ENCODE data around the gene EYS.

The EYS gene

DNA sequence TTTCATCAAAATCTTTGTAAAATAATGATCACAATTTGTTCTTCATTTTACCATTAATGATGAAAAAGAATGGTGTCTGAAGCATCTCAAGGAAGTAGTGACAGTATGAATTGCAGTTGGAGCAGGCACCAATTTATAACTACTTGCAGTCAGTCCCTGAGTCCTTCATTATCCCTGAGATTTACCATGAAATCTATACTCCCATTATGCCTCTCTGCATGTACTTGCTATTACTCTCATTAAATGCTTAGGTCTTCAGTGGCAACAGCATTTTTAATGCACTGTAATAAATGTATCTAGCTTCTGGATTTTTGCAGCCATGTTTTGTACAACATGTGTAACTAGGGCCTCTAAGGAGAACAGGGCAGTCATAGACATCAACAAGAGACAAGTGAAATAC, 708.8 kb downstream of the EYS start:
- no peak for ATAC-seq
- TF ChIP-seq RARB (CRISPR knock-in tag; IDR thresholded peaks at IDR 0.05) (no peak), CSDC2 (CRISPR knock-in tag; IDR thresholded peaks at IDR 0.05) (no peak), OSR1 (CRISPR knock-in tag; IDR thresholded peaks at IDR 0.05) (no peak), ARNTL (CRISPR knock-in tag; IDR thresholded peaks at IDR 0.05; ENCODE audit: borderline replicate concordance, low read depth) (no peak), ZNF70 (CRISPR knock-in tag; IDR thresholded peaks at IDR 0.05) (no peak), ZFP3 (CRISPR knock-in tag; IDR thresholded peaks at IDR 0.05) (no peak), ZC3H10 (CRISPR knock-in tag; IDR thresholded peaks at IDR 0.05) (no peak), SNAI2 (CRISPR knock-in tag; IDR thresholded peaks at IDR 0.05) (no peak), TOX (CRISPR knock-in tag; IDR thresholded peaks at IDR 0.05; ENCODE audit: borderline replicate concordance) (no peak), ISL1 (CRISPR knock-in tag; IDR thresholded peaks at IDR 0.05) (no peak), ESRRG (CRISPR knock-in tag; IDR thresholded peaks at IDR 0.05) (no peak), BACH2 (CRISPR knock-in tag; IDR thresholded peaks at IDR 0.05; ENCODE audit: borderline replicate concordance) (no peak), ZNF8 (CRISPR knock-in tag; IDR thresholded peaks at IDR 0.05) (no peak), TCF4 (CRISPR knock-in tag; IDR thresholded peaks at IDR 0.05; ENCODE audit: borderline replicate concordance) (no peak)
- TF ChIP-seq, protein P1, sequence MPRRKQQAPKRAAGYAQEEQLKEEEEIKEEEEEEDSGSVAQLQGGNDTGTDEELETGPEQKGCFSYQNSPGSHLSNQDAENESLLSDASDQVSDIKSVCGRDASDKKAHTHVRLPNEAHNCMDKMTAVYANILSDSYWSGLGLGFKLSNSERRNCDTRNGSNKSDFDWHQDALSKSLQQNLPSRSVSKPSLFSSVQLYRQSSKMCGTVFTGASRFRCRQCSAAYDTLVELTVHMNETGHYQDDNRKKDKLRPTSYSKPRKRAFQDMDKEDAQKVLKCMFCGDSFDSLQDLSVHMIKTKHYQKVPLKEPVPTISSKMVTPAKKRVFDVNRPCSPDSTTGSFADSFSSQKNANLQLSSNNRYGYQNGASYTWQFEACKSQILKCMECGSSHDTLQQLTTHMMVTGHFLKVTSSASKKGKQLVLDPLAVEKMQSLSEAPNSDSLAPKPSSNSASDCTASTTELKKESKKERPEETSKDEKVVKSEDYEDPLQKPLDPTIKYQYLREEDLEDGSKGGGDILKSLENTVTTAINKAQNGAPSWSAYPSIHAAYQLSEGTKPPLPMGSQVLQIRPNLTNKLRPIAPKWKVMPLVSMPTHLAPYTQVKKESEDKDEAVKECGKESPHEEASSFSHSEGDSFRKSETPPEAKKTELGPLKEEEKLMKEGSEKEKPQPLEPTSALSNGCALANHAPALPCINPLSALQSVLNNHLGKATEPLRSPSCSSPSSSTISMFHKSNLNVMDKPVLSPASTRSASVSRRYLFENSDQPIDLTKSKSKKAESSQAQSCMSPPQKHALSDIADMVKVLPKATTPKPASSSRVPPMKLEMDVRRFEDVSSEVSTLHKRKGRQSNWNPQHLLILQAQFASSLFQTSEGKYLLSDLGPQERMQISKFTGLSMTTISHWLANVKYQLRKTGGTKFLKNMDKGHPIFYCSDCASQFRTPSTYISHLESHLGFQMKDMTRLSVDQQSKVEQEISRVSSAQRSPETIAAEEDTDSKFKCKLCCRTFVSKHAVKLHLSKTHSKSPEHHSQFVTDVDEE (CRISPR knock-in tag; IDR thresholded peaks at IDR 0.05), result no peak
- TF ChIP-seq, protein P2, sequence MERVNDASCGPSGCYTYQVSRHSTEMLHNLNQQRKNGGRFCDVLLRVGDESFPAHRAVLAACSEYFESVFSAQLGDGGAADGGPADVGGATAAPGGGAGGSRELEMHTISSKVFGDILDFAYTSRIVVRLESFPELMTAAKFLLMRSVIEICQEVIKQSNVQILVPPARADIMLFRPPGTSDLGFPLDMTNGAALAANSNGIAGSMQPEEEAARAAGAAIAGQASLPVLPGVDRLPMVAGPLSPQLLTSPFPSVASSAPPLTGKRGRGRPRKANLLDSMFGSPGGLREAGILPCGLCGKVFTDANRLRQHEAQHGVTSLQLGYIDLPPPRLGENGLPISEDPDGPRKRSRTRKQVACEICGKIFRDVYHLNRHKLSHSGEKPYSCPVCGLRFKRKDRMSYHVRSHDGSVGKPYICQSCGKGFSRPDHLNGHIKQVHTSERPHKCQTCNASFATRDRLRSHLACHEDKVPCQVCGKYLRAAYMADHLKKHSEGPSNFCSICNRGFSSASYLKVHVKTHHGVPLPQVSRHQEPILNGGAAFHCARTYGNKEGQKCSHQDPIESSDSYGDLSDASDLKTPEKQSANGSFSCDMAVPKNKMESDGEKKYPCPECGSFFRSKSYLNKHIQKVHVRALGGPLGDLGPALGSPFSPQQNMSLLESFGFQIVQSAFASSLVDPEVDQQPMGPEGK (CRISPR knock-in tag; IDR thresholded peaks at IDR 0.05; ENCODE audit: borderline replicate concordance), result no peak
- TF ChIP-seq, protein P3, sequence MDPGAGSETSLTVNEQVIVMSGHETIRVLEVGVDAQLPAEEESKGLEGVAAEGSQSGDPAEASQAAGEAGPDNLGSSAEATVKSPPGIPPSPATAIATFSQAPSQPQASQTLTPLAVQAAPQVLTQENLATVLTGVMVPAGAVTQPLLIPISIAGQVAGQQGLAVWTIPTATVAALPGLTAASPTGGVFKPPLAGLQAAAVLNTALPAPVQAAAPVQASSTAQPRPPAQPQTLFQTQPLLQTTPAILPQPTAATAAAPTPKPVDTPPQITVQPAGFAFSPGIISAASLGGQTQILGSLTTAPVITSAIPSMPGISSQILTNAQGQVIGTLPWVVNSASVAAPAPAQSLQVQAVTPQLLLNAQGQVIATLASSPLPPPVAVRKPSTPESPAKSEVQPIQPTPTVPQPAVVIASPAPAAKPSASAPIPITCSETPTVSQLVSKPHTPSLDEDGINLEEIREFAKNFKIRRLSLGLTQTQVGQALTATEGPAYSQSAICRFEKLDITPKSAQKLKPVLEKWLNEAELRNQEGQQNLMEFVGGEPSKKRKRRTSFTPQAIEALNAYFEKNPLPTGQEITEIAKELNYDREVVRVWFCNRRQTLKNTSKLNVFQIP (CRISPR knock-in tag; IDR thresholded peaks at IDR 0.05; ENCODE audit: borderline replicate concordance, low read depth), result no peak
- TF ChIP-seq, protein P4, sequence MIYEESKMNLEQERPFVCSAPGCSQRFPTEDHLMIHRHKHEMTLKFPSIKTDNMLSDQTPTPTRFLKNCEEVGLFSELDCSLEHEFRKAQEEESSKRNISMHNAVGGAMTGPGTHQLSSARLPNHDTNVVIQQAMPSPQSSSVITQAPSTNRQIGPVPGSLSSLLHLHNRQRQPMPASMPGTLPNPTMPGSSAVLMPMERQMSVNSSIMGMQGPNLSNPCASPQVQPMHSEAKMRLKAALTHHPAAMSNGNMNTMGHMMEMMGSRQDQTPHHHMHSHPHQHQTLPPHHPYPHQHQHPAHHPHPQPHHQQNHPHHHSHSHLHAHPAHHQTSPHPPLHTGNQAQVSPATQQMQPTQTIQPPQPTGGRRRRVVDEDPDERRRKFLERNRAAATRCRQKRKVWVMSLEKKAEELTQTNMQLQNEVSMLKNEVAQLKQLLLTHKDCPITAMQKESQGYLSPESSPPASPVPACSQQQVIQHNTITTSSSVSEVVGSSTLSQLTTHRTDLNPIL (CRISPR knock-in tag; IDR thresholded peaks at IDR 0.05; ENCODE audit: low read depth), result no peak

DNA sequence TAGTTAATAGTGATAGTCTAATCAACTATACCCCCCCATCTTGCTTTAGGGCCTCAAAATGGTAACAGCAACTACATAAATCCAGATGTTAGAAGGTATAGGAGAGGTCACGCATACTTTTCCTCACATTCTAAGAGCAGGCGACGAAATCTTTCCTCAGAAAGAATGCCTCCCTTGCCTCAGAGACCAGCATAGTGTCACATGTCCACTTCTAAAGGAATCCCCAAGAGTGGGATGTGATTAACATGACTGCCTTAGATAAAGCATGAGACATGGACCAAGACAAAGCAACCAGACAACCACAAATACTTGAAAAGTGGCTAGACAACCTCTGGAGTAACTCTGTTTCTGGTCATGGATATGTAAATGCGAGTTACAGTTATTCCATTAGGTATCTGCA, 710.7 kb downstream of the EYS start:
- TF ChIP-seq ZNF70 (CRISPR knock-in tag; IDR thresholded peaks at IDR 0.05), result no peak
- TF ChIP-seq, protein P5, sequence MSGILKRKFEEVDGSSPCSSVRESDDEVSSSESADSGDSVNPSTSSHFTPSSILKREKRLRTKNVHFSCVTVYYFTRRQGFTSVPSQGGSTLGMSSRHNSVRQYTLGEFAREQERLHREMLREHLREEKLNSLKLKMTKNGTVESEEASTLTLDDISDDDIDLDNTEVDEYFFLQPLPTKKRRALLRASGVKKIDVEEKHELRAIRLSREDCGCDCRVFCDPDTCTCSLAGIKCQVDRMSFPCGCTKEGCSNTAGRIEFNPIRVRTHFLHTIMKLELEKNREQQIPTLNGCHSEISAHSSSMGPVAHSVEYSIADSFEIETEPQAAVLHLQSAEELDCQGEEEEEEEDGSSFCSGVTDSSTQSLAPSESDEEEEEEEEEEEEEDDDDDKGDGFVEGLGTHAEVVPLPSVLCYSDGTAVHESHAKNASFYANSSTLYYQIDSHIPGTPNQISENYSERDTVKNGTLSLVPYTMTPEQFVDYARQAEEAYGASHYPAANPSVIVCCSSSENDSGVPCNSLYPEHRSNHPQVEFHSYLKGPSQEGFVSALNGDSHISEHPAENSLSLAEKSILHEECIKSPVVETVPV (CRISPR knock-in tag; IDR thresholded peaks at IDR 0.05), result no peak
- no peak for TF ChIP-seq ZFP30 (CRISPR knock-in tag; IDR thresholded peaks at IDR 0.05)
- no peak for TF ChIP-seq BACH2 (CRISPR knock-in tag; IDR thresholded peaks at IDR 0.05; ENCODE audit: borderline replicate concordance)
- no peak for TF ChIP-seq RARB (CRISPR knock-in tag; IDR thresholded peaks at IDR 0.05)
- TF ChIP-seq, protein P4 (CRISPR knock-in tag; IDR thresholded peaks at IDR 0.05; ENCODE audit: low read depth), result no peak
- TF ChIP-seq CSDC2 (CRISPR knock-in tag; IDR thresholded peaks at IDR 0.05), result no peak
- TF ChIP-seq ZNF8 (CRISPR knock-in tag; IDR thresholded peaks at IDR 0.05), result no peak
- TF ChIP-seq GLIS3 (CRISPR knock-in tag; IDR thresholded peaks at IDR 0.05), result no peak
- no peak for TF ChIP-seq ISL1 (CRISPR knock-in tag; IDR thresholded peaks at IDR 0.05)
- no peak for TF ChIP-seq TOX (CRISPR knock-in tag; IDR thresholded peaks at IDR 0.05; ENCODE audit: borderline replicate concordance)
- TF ChIP-seq ESRRG (CRISPR knock-in tag; IDR thresholded peaks at IDR 0.05), result no peak
- TF ChIP-seq, protein P3 (CRISPR knock-in tag; IDR thresholded peaks at IDR 0.05; ENCODE audit: borderline replicate concordance, low read depth), result no peak
- TF ChIP-seq, protein P1 (CRISPR knock-in tag; IDR thresholded peaks at IDR 0.05), result no peak
- TF ChIP-seq TCF4 (CRISPR knock-in tag; IDR thresholded peaks at IDR 0.05; ENCODE audit: borderline replicate concordance), result no peak
- TF ChIP-seq PPARA (CRISPR knock-in tag; IDR thresholded peaks at IDR 0.05; ENCODE audit: borderline replicate concordance), result no peak
- no peak for ATAC-seq

Measured in SK-N-SH treated with all-trans-retinoic acid at 6 μM for 48 hours (cell line).